Measurements from ENCODE around the gene UBE2QL1.
"Not testable (repeated sequence)": the region's sequence is repeated elsewhere in the genome, so short reads cannot be mapped to it uniquely, and the experiment has no call there.

The UBE2QL1 gene

GRCh38 chr5:6497262-6497661, 48.6 kb downstream of the UBE2QL1 start:
- ATAC-seq = peak; percentile 39
- no peak for DNase-seq

- DNase-seq = no peak
- no peak for ATAC-seq
Observed at GRCh38 chr5:6498968-6499367, 50.3 kb downstream of the UBE2QL1 start.

GRCh38 chr5:6501701-6502100, 53.0 kb downstream of the UBE2QL1 start:
- no peak for DNase-seq
- ATAC-seq = no peak

GRCh38 chr5:6502421-6502820, 53.8 kb downstream of the UBE2QL1 start:
- DNase-seq (no peak), ATAC-seq (no peak)

GRCh38 chr5:6503342-6503741, 54.7 kb downstream of the UBE2QL1 start:
- DNase-seq (no peak), ATAC-seq (no peak)

- DNase-seq = no peak
- no peak for ATAC-seq
Observed at GRCh38 chr5:6504677-6505415, 56.2 kb downstream of the UBE2QL1 start.

- no peak for DNase-seq
- no peak for ATAC-seq
Observed at GRCh38 chr5:6505416-6505755, 56.7 kb downstream of the UBE2QL1 start.

- ATAC-seq (no peak), DNase-seq (no peak)
Observed at GRCh38 chr5:6505783-6506557, 57.3 kb downstream of the UBE2QL1 start.

- ATAC-seq (no peak), DNase-seq (no peak)
Observed at GRCh38 chr5:6506611-6507010, 58.0 kb downstream of the UBE2QL1 start.

- no peak for ATAC-seq
- DNase-seq = no peak
Observed at GRCh38 chr5:6508931-6509330, 60.3 kb downstream of the UBE2QL1 start.

- DNase-seq (no peak), ATAC-seq (no peak)
Observed at GRCh38 chr5:6510132-6510531, 61.5 kb downstream of the UBE2QL1 start.

- ATAC-seq (no peak), DNase-seq (no peak)
Observed at GRCh38 chr5:6510973-6511372, 62.3 kb downstream of the UBE2QL1 start.

- not testable (repeated sequence) for ATAC-seq, DNase-seq
Observed at GRCh38 chr5:6515812-6516211, 67.2 kb downstream of the UBE2QL1 start.

- DNase-seq (no peak), ATAC-seq (no peak)
Observed at GRCh38 chr5:6516823-6517222, 68.2 kb downstream of the UBE2QL1 start.

- no peak for DNase-seq
- ATAC-seq = no peak
Observed at GRCh38 chr5:6517510-6517909, 68.9 kb downstream of the UBE2QL1 start.

- ATAC-seq (no peak), DNase-seq (no peak)
Observed at GRCh38 chr5:6518298-6519057, 69.8 kb downstream of the UBE2QL1 start.

- ATAC-seq (no peak), DNase-seq (no peak)
Observed at GRCh38 chr5:6520201-6520600, 71.5 kb downstream of the UBE2QL1 start.

GRCh38 chr5:6522331-6522730, 73.7 kb downstream of the UBE2QL1 start:
- DNase-seq = no peak
- no peak for ATAC-seq

GRCh38 chr5:6522923-6523322, 74.3 kb downstream of the UBE2QL1 start:
- DNase-seq = no peak
- no peak for ATAC-seq

- ATAC-seq = no peak
- no peak for DNase-seq
Observed at GRCh38 chr5:6525422-6525821, 76.8 kb downstream of the UBE2QL1 start.

- DNase-seq (no peak), ATAC-seq (no peak)
Observed at GRCh38 chr5:6525910-6526309, 77.3 kb downstream of the UBE2QL1 start.

- DNase-seq = no peak
- no peak for ATAC-seq
Observed at GRCh38 chr5:6527749-6528455, 79.2 kb downstream of the UBE2QL1 start.
